HFFc6 (cell line): ENCODE results near the gene HECW1. TPM values are rescaled to one million over a fixed set of nuclear protein-coding genes. Genes with fewer than 3 reads are reported as not detected.

Source experiments
- DNase-seq: peaks from one replicate; pipeline ENCODE4 v3.0.0-alpha.2; 2018
- H3K27ac Mint-ChIP-seq: 2 replicates; pipeline ENCODE4 v1.8.0; 2020; ENCODE audit warnings: mild to moderate bottlenecking, mixed read lengths
- H3K27me3 Mint-ChIP-seq: 2 replicates; pipeline ENCODE4 v1.8.0; 2021; ENCODE audit warnings: mild to moderate bottlenecking, moderate library complexity, mixed read lengths; ENCODE audit not compliant: insufficient read depth
- H3K36me3 Mint-ChIP-seq: 2 replicates; pipeline ENCODE4 v1.8.0; 2021; ENCODE audit warnings: low read depth, mixed read lengths
- H3K4me1 Mint-ChIP-seq: 2 replicates; pipeline ENCODE4 v1.8.0; 2020; ENCODE audit warnings: low read depth, mixed read lengths
- H3K4me3 Mint-ChIP-seq: 2 replicates; pipeline ENCODE4 v1.8.0; 2020; ENCODE audit warnings: mild to moderate bottlenecking, moderate library complexity, mixed read lengths
- H3K9me3 Mint-ChIP-seq: 2 replicates; pipeline ENCODE4 v1.8.0; 2020; ENCODE audit warnings: mild to moderate bottlenecking, mixed read lengths
- total RNA-seq, 6 experiments: library from RNA; stranded (reverse); fragmentation: NEBNext Ultra II Directional; extraction: Animal tissue kit (Norgen Biotek cat#: 25700); gene quantifications; 2 replicates in 1 of 6; 3 replicates in 5 of 6; pipeline ENCODE4 v1.2.3, GENCODE V29; 2021
- TF ChIP-seq, protein P1 (sequence below): fragments of 200-600 bp; sonication (generic); IDR thresholded peaks from 2 replicates; pipeline ENCODE4 v1.5.0; 2021; ENCODE audit warnings: antibody characterized with exemption, mild to moderate bottlenecking

HECW1 gene
- total RNA-seq, 6 experiments from 2014 or later = 3.4 to 6.5 (median 5.3) TPM

DNA sequence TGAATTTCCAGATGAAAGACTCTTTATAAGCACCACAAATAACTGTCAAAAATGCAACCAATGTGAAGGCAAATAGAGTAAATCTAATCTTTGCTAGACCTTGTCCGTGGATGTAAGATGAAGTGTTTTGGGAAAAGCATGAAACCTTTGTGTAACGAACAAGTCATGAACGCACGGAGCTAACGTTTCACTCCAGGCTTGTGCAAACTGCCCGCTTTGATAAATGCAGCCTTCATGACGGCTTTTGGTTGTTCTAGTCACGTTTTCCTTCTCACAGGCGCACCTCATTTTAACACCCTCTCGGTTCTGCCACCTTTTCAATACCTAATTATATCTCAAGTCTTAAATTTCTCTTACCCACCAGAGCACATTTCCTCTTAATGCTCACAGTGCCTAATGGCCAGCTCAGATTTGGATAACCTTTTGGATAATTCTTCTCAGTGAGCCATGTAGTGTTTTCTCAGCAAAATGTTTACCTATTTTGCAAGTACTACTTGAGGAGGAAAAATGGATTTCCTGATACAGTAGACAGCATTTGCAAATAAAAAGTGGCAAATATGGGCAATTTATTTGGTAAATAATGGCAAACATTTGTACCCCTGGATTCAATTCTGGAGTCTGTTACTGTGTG is 63.2 kb downstream of the HECW1 start:
- Mint-ChIP-seq H3K27ac (no peak overlapping the region), H3K4me3 (no peak overlapping the region), H3K27me3 (peaks cover 4% of the 10 kb centered on the region), H3K36me3 (no peaks in the 10 kb centered on the region), H3K9me3 (no peaks in the 10 kb centered on the region), H3K4me1 (no peaks in the 10 kb centered on the region; the same call in 1 of the 2 replicates)
- DNase-seq = no peak
- TF ChIP-seq, protein P1, sequence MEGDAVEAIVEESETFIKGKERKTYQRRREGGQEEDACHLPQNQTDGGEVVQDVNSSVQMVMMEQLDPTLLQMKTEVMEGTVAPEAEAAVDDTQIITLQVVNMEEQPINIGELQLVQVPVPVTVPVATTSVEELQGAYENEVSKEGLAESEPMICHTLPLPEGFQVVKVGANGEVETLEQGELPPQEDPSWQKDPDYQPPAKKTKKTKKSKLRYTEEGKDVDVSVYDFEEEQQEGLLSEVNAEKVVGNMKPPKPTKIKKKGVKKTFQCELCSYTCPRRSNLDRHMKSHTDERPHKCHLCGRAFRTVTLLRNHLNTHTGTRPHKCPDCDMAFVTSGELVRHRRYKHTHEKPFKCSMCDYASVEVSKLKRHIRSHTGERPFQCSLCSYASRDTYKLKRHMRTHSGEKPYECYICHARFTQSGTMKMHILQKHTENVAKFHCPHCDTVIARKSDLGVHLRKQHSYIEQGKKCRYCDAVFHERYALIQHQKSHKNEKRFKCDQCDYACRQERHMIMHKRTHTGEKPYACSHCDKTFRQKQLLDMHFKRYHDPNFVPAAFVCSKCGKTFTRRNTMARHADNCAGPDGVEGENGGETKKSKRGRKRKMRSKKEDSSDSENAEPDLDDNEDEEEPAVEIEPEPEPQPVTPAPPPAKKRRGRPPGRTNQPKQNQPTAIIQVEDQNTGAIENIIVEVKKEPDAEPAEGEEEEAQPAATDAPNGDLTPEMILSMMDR = no peak

DNA sequence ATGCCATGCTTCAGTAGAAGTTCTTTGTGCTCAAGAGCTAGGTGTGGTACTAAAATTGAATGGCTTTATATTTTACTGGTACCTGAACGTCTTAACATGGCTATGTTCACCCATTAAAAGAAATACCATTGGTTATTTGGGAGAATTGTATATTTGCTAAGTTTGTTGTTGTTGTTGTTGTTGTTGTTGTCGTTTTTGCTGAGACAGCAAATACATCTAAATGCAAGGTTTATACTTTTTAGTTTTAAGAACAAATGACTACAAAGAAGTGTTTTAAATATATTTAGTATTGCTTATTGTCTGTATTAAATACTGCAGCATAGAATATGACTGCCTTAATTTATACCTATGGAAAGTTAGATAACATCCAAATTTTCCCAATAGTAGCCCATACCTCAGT is 66.9 kb downstream of the HECW1 start:
- Mint-ChIP-seq H3K36me3 (no peaks in the 10 kb centered on the region), H3K27ac (no peak overlapping the region), H3K4me3 (no peak overlapping the region), H3K4me1 (no peaks in the 10 kb centered on the region), H3K9me3 (no peaks in the 10 kb centered on the region), H3K27me3 (peaks cover 1% of the 10 kb centered on the region)
- DNase-seq = no peak
- TF ChIP-seq, protein P1 = no peak

DNA sequence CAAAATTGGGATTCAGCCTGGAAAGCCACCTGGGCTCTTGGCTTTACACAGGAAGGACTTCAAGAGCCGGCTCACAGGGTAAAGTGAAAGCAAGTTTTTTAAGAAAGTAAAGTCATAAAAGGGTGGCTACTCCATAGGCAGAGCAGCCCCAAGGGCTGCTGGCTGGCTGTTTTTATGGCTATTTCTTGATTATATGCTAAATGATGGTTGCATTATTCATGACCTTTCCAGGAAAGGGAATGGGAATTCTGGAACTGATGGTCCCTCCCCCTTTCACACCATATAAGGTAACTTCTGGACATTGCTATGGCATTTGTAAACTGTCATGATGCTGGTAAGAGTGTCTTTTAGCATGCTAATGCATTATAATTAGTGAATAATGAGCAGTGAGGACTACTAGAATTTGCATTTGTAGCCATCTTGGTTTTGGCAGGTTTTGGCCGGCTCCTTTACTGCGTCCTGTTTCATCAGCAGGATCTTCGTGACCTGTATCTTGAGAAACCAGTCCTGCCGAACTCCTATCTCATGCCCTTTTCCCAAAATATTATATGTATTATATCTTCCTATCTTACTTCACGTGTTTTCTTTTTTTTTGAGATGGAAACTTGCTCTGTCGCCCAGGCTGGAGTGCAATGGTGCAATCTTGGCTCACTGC is 80.5 kb downstream of the HECW1 start:
- TF ChIP-seq, protein P1 = no peak
- Mint-ChIP-seq H3K4me3 (no peak overlapping the region), H3K9me3 (no peaks in the 10 kb centered on the region), H3K4me1 (peaks cover 6% of the 10 kb centered on the region; the same call in 1 of the 2 replicates), H3K27me3 (no peaks in the 10 kb centered on the region; the same call in none of the 2 replicates), H3K27ac (no peak overlapping the region), H3K36me3 (no peaks in the 10 kb centered on the region)
- no peak for DNase-seq

DNA sequence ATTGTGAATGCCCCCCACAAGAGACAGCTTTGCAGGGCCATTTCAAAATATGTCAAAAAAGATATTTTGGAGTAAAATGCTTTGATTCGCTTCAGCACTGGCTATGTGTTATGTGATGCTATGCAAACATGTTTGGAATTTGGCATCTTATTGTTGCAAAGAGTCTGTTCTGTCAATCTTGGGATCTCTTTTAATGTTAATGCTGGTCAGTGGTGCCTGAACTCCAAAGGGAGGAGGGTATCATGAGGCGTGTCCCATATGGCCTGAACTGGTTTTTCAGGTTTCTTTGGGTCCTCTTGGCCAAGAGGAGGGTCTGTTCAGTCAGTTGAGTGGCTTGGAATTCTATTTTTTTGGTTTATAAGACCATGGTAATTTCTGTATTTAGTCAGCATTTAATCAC is 81.4 kb downstream of the HECW1 start:
- H3K4me1 Mint-ChIP-seq = peaks cover 6% of the 10 kb centered on the region; the same call in 1 of the 2 replicates
- no peaks in the 10 kb centered on the region for H3K36me3 Mint-ChIP-seq
- TF ChIP-seq, protein P1 = no peak
- H3K27me3 Mint-ChIP-seq = no peaks in the 10 kb centered on the region; the same call in 1 of the 2 replicates
- no peak overlapping the region for H3K4me3 Mint-ChIP-seq
- no peak for DNase-seq
- H3K27ac Mint-ChIP-seq = no peak overlapping the region
- no peaks in the 10 kb centered on the region for H3K9me3 Mint-ChIP-seq

DNA sequence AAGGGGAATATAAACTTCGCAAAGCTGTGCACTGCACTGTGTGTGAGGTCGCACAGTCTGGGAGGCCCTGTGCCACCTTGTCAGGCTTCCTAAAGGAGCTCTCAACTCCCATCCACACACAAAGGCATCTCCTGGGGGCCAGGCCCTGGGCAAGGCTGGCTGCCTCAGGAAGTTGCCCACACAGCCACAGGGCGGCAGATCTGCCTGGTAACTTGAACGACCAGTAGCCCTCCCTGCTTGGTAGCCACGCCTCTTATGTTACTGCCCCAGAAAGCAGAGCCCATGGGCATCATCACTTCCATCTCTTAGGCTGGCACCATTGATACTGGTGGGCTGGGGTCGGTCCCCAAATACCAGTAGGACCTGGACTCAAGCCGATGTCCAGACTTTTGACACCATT is 82.8 kb downstream of the HECW1 start:
- TF ChIP-seq, protein P1 = no peak
- H3K36me3 Mint-ChIP-seq = no peaks in the 10 kb centered on the region
- H3K4me3 Mint-ChIP-seq = no peak overlapping the region
- DNase-seq = no peak
- H3K27ac Mint-ChIP-seq = no peak overlapping the region
- peaks cover 6% of the 10 kb centered on the region; the same call in 1 of the 2 replicates for H3K4me1 Mint-ChIP-seq
- no peaks in the 10 kb centered on the region; the same call in 1 of the 2 replicates for H3K27me3 Mint-ChIP-seq
- H3K9me3 Mint-ChIP-seq = no peaks in the 10 kb centered on the region
